NCI-H524 (cell line): ENCODE measurements around the gene PBX4.
A peak's percentile ranks its signal among the peaks of the same experiment; 100 is the strongest.
"Not testable (repeated sequence)": the region's sequence is repeated elsewhere in the genome, so short reads cannot be mapped to it uniquely, and the experiment has no call there.

ENCODE experiments used
- DNase-seq, 2 experiments: peaks; one replicate each; lab custom pipeline; 2025; lab: John Stamatoyannopoulos, UW

The PBX4 gene

GRCh38 chr19:19618219-19619051, at the start of gene PBX4:
PBX4 (minus strand) TSS chr19:19618687; CDS start chr19:19618629, 58 bp downstream.
- peak; percentile 98 to 99 for DNase-seq

- DNase-seq: not testable (repeated sequence)
These were observed 47.0 kb upstream of the PBX4 start for GRCh38 chr19:19665420-19665948.

GRCh38 chr19:19663256-19664120, 45.0 kb upstream of the PBX4 start, which contains the start of gene ATP13A1:
ATP13A1 (minus strand) TSS chr19:19663676; CDS start chr19:19663666, 10 bp downstream.
- peak; percentile 99 for DNase-seq

- no peak for DNase-seq
These were observed 44.4 kb upstream of the PBX4 start for GRCh38 chr19:19662871-19663255.

GRCh38 chr19:19662344-19662743, 43.9 kb upstream of the PBX4 start:
- no peak for DNase-seq

- no peak for DNase-seq
These were observed 43.3 kb upstream of the PBX4 start for GRCh38 chr19:19661675-19662251.

GRCh38 chr19:19661141-19661674, 42.7 kb upstream of the PBX4 start:
- DNase-seq: no peak

- no peak for DNase-seq
These were observed 41.3 kb upstream of the PBX4 start for GRCh38 chr19:19659646-19660245.

GRCh38 chr19:19657397-19657783, 38.9 kb upstream of the PBX4 start:
- peak; percentile 79 to 91 for DNase-seq

GRCh38 chr19:19656451-19657396, 38.2 kb upstream of the PBX4 start:
- no peak for DNase-seq

GRCh38 chr19:19655641-19656343, 37.3 kb upstream of the PBX4 start:
- DNase-seq: no peak

GRCh38 chr19:19655051-19655594, 36.6 kb upstream of the PBX4 start:
- DNase-seq: no peak

- no peak for DNase-seq
These were observed 36.0 kb upstream of the PBX4 start for GRCh38 chr19:19654441-19654840.

GRCh38 chr19:19653597-19654147, 35.2 kb upstream of the PBX4 start:
- no peak for DNase-seq

GRCh38 chr19:19652482-19653295, 34.2 kb upstream of the PBX4 start:
- no peak for DNase-seq

GRCh38 chr19:19651076-19651475, 32.6 kb upstream of the PBX4 start:
- no peak for DNase-seq

GRCh38 chr19:19650331-19650730, 31.8 kb upstream of the PBX4 start:
- no peak for DNase-seq

GRCh38 chr19:19649580-19649995, 31.1 kb upstream of the PBX4 start:
- DNase-seq: no peak
